Ectodermal cell (in vitro differentiated cells): ENCODE measurements around the gene EDAR.

Experiments used
- H3K27ac ChIP-seq: 2 replicates; pipeline ENCODE4 v1.7.0; 2013; ENCODE audit warnings: mild to moderate bottlenecking, low read depth, low read length; ENCODE audit not compliant: insufficient read depth, poor library complexity, severe bottlenecking
- H3K27me3 ChIP-seq: 2 replicates; pipeline ENCODE4 v1.7.0; 2013; ENCODE audit warnings: mild to moderate bottlenecking, low read length; ENCODE audit not compliant: insufficient read depth, control insufficient read depth, poor library complexity, severe bottlenecking
- H3K36me3 ChIP-seq: one replicate; pipeline ENCODE4 v1.7.0; 2013; ENCODE audit warnings: low read length; ENCODE audit not compliant: control insufficient read depth, insufficient read depth
- H3K4me1 ChIP-seq: one replicate; pipeline ENCODE4 v1.7.0; 2013; ENCODE audit warnings: low read length; ENCODE audit not compliant: control insufficient read depth, insufficient read depth
- H3K4me3 ChIP-seq: 2 replicates; pipeline ENCODE4 v1.7.0; 2013; ENCODE audit warnings: low read depth, low read length, control low read depth; ENCODE audit not compliant: insufficient read depth
- H3K9me3 ChIP-seq: 2 replicates; pipeline ENCODE4 v1.7.0; 2013; ENCODE audit warnings: mild to moderate bottlenecking, low read length, moderate library complexity; ENCODE audit not compliant: control insufficient read depth
- WGBS, 2 experiments: methylation state at CpG; one replicate each; pipeline ENCODE4 v1.1.7; 2013; ENCODE audit warnings: missing lambda C conversion rate in 2 of 2; 5-methylcytosine and 5-hydroxymethylcytosine counted together

EDAR gene

GRCh38 chr2:108956375-108956774, 32.6 kb downstream of the EDAR start:
- Histone ChIP-seq H3K9me3 (no peaks in the 10 kb centered on the region), H3K4me1 (peaks cover 4% of the 10 kb centered on the region), H3K36me3 (no peaks in the 10 kb centered on the region), H3K4me3 (no peak overlapping the region), H3K27ac (no peak overlapping the region), H3K27me3 (no peaks in the 10 kb centered on the region)
- 92 to 96% methylated on average over 2 of the region's 2 CpGs for WGBS, 2 experiments

- no peak overlapping the region for H3K4me3 ChIP-seq
- H3K9me3 ChIP-seq: peaks cover 4% of the 10 kb centered on the region
- H3K27me3 ChIP-seq: no peaks in the 10 kb centered on the region
- no peak overlapping the region for H3K27ac ChIP-seq
- no peaks in the 10 kb centered on the region for H3K4me1 ChIP-seq
- WGBS, 2 experiments: 93% methylated on average over 4 of the region's 4 CpGs
- no peaks in the 10 kb centered on the region for H3K36me3 ChIP-seq
Measured at GRCh38 chr2:108950369-108951135, 38.5 kb downstream of the EDAR start.

- Histone ChIP-seq H3K27ac (no peak overlapping the region), H3K9me3 (peaks cover 4% of the 10 kb centered on the region), H3K27me3 (no peaks in the 10 kb centered on the region), H3K36me3 (no peaks in the 10 kb centered on the region), H3K4me1 (no peaks in the 10 kb centered on the region), H3K4me3 (no peak overlapping the region)
- WGBS, 2 experiments: 92 to 96% methylated on average over 4 of the region's 4 CpGs
Measured at GRCh38 chr2:108949316-108950239, 39.4 kb downstream of the EDAR start.

- peaks cover 4% of the 10 kb centered on the region for H3K9me3 ChIP-seq
- no peak overlapping the region for H3K4me3 ChIP-seq
- 89 to 90% methylated on average over 5 of the region's 5 CpGs for WGBS, 2 experiments
- no peak overlapping the region for H3K27ac ChIP-seq
- no peaks in the 10 kb centered on the region for H3K4me1 ChIP-seq
- no peaks in the 10 kb centered on the region for H3K27me3 ChIP-seq
- no peaks in the 10 kb centered on the region for H3K36me3 ChIP-seq
Measured at GRCh38 chr2:108947271-108947907, 41.6 kb downstream of the EDAR start.

GRCh38 chr2:108946442-108946841, 42.6 kb downstream of the EDAR start:
- no peak overlapping the region for H3K4me3 ChIP-seq
- H3K9me3 ChIP-seq: peaks cover 4% of the 10 kb centered on the region
- no peak overlapping the region for H3K27ac ChIP-seq
- no peaks in the 10 kb centered on the region for H3K4me1 ChIP-seq
- no peaks in the 10 kb centered on the region for H3K27me3 ChIP-seq
- 82 to 87% methylated on average over 1 of the region's 1 CpG for WGBS, 2 experiments
- no peaks in the 10 kb centered on the region for H3K36me3 ChIP-seq

- Histone ChIP-seq H3K4me3 (no peak overlapping the region), H3K27me3 (no peaks in the 10 kb centered on the region), H3K9me3 (peaks cover 4% of the 10 kb centered on the region), H3K4me1 (no peaks in the 10 kb centered on the region), H3K27ac (no peak overlapping the region), H3K36me3 (no peaks in the 10 kb centered on the region)
- WGBS, 2 experiments: 92 to 94% methylated on average over 5 of the region's 5 CpGs
Measured at GRCh38 chr2:108945969-108946368, 43.1 kb downstream of the EDAR start.

- H3K9me3 ChIP-seq: peaks cover 4% of the 10 kb centered on the region
- H3K4me1 ChIP-seq: no peaks in the 10 kb centered on the region
- H3K27me3 ChIP-seq: no peaks in the 10 kb centered on the region
- no peak overlapping the region for H3K4me3 ChIP-seq
- H3K27ac ChIP-seq: no peak overlapping the region
- H3K36me3 ChIP-seq: no peaks in the 10 kb centered on the region
- 83 to 85% methylated on average over 16 of the region's 16 CpGs for WGBS, 2 experiments
Measured at GRCh38 chr2:108944601-108945331, 44.3 kb downstream of the EDAR start.

GRCh38 chr2:108943751-108944150, 45.3 kb downstream of the EDAR start:
- 92 to 96% methylated on average over 6 of the region's 6 CpGs for WGBS, 2 experiments
- H3K4me3 ChIP-seq: no peak overlapping the region
- no peaks in the 10 kb centered on the region for H3K4me1 ChIP-seq
- no peak overlapping the region for H3K27ac ChIP-seq
- H3K9me3 ChIP-seq: peaks cover 4% of the 10 kb centered on the region
- no peaks in the 10 kb centered on the region for H3K36me3 ChIP-seq
- no peaks in the 10 kb centered on the region for H3K27me3 ChIP-seq

GRCh38 chr2:108942888-108943287, 46.1 kb downstream of the EDAR start:
- H3K4me1 ChIP-seq: no peaks in the 10 kb centered on the region
- no peak overlapping the region for H3K4me3 ChIP-seq
- H3K27me3 ChIP-seq: no peaks in the 10 kb centered on the region
- peaks cover 4% of the 10 kb centered on the region for H3K9me3 ChIP-seq
- no peaks in the 10 kb centered on the region for H3K36me3 ChIP-seq
- no peak overlapping the region for H3K27ac ChIP-seq
- WGBS, 2 experiments: 93 to 94% methylated on average over 15 of the region's 15 CpGs
